ENCODE results near the gene ATF6. TPM values are rescaled to one million over a fixed set of nuclear protein-coding genes. Genes with fewer than 3 reads are reported as not detected.
A peak's percentile ranks its signal among the peaks of the same experiment; 100 is the strongest.

The ATF6 gene
- total RNA-seq, 6 experiments from 2014 or later, result 16.5 to 24.4 (median 20.4) TPM

- H3K4me1 ChIP-seq, result peaks cover 0 to 23% (median 10%) of the 10 kb centered on the region in 4 donors
These were observed 147.5 kb downstream of the ATF6 start for GRCh38 chr1:161913482-161914140.

GRCh38 chr1:161914595-161914994, 148.5 kb downstream of the ATF6 start:
- WGBS (ENCODE audit: insufficient coverage, low coverage, low lambda C conversion rate, missing lambda C conversion rate), result 88% methylated on average over 1 of the region's 1 CpG
- DNase-seq, result no peak
- Histone ChIP-seq H3K9me3 (no peaks in the 10 kb centered on the region), H3K36me3 (no peaks in the 10 kb centered on the region), H3K4me3 (no peak overlapping the region), H3K4me1 (peaks cover 0 to 23% (median 10%) of the 10 kb centered on the region in 4 donors), H3K27ac (no peak overlapping the region), H3K27me3 (no peaks in the 10 kb centered on the region)
- TF ChIP-seq CTCF (IDR thresholded peaks at IDR 0.05) (no peak), POLR2A (IDR thresholded peaks at IDR 0.05) (no peak)
- ATAC-seq, result no peak
- intact Hi-C loops (cut with DNase I), result no loop called here

More at GRCh38 chr1:161913482-161914140, 147.5 kb downstream of the ATF6 start:
- Histone ChIP-seq H3K27me3 (no peaks in the 10 kb centered on the region), H3K4me3 (no peak overlapping the region), H3K27ac (peak overlapping the region in 2 of 3 donors; percentile 6 to 16), H3K36me3 (no peaks in the 10 kb centered on the region), H3K9me3 (no peaks in the 10 kb centered on the region)
- intact Hi-C loops (cut with DNase I), result no loop called here
- TF ChIP-seq CTCF (IDR thresholded peaks at IDR 0.05) (no peak), POLR2A (IDR thresholded peaks at IDR 0.05) (no peak)
- ATAC-seq, result peak; percentile 84 to 94 (median 90)
- DNase-seq, result no peak

- Histone ChIP-seq H3K9me3 (no peaks in the 10 kb centered on the region), H3K4me3 (no peak overlapping the region), H3K4me1 (peaks cover 0 to 23% (median 10%) of the 10 kb centered on the region in 4 donors), H3K27me3 (no peaks in the 10 kb centered on the region), H3K36me3 (no peaks in the 10 kb centered on the region), H3K27ac (no peak overlapping the region)
- intact Hi-C loops (cut with DNase I), result no loop called here
- ATAC-seq (peak in 1 of 4 donors; percentile 57), DNase-seq (no peak)
- 46% methylated on average over 1 of the region's 1 CpG for WGBS (ENCODE audit: insufficient coverage, low coverage, low lambda C conversion rate, missing lambda C conversion rate)
- TF ChIP-seq CTCF (IDR thresholded peaks at IDR 0.05) (no peak), POLR2A (IDR thresholded peaks at IDR 0.05) (no peak)
These were observed 149.0 kb downstream of the ATF6 start for GRCh38 chr1:161915051-161915503.

- no peaks in the 10 kb centered on the region for H3K36me3 ChIP-seq
These were observed 149.9 kb downstream of the ATF6 start for GRCh38 chr1:161915978-161916377.

More at GRCh38 chr1:161915978-161916377, 149.9 kb downstream of the ATF6 start:
- no peak for TF ChIP-seq CTCF (IDR thresholded peaks at IDR 0.05)
- Histone ChIP-seq H3K27ac (no peak overlapping the region), H3K4me1 (peaks cover 0 to 23% (median 10%) of the 10 kb centered on the region in 4 donors), H3K4me3 (no peak overlapping the region), H3K9me3 (no peaks in the 10 kb centered on the region), H3K27me3 (no peaks in the 10 kb centered on the region)
- intact Hi-C loops (cut with DNase I), result no loop called here
- WGBS (ENCODE audit: insufficient coverage, low coverage, low lambda C conversion rate, missing lambda C conversion rate), result 22% methylated on average over 2 of the region's 2 CpGs
- DNase-seq, result no peak
- peak; percentile 39 to 75 (median 64) for ATAC-seq
